Gastroesophageal sphincter (tissue), 4 donors: ENCODE measurements around the gene ARAP3. TPM values are rescaled to one million over a fixed set of nuclear protein-coding genes. Genes with fewer than 3 reads are reported as not detected.

Experiments
- ATAC-seq: fragments of 150-250 bp; one replicate; pipeline ENCODE4 v1.9.1; 2016; ENCODE audit warnings: mild to moderate bottlenecking, moderate library complexity
- H3K27ac ChIP-seq, 4 donors: fragments of 200-600 bp; sonication (generic) in 3 of 4; 1 replicate in 3 of 4; 2 replicates in 1 of 4; pipeline ENCODE4 v1.5.1; 2016 to 2019
- H3K27me3 ChIP-seq: fragments of 200-600 bp; sonication (generic); one replicate; pipeline ENCODE4 v1.5.1; 2019
- H3K36me3 ChIP-seq, 2 donors: fragments of 200-600 bp; sonication (generic); one replicate each; pipeline ENCODE4 v1.5.1; 2019; ENCODE audit warnings: control low read depth in 1 of 2
- H3K4me1 ChIP-seq, 3 donors: fragments of 200-600 bp; sonication (generic); 1 replicate in 2 of 3; 2 replicates in 1 of 3; pipeline ENCODE4 v1.5.1; 2016 to 2019; ENCODE audit warnings: control low read depth in 2 of 3
- H3K4me3 ChIP-seq, 2 donors: fragments of 200-600 bp; sonication (generic); one replicate each; pipeline ENCODE4 v1.5.1; 2019; ENCODE audit warnings: mild to moderate bottlenecking in 1 of 2, moderate library complexity in 1 of 2
- H3K9me3 ChIP-seq, 3 donors: fragments of 200-600 bp; sonication (generic); one replicate each; pipeline ENCODE4 v1.5.1; 2017 to 2019; ENCODE audit warnings: control low read depth in 2 of 3
- EP300 ChIP-seq: sonication (generic); formaldehyde crosslinking; IDR thresholded peaks from one replicate; pipeline ENCODE4 v1.6.1; 2017; ENCODE audit warnings: antibody characterized with exemption, mild to moderate bottlenecking
- POLR2A ChIP-seq, 2 donors: fragments of 450-650 bp; IDR thresholded peaks; one replicate each; pipeline ENCODE4 v1.6.1; 2017; ENCODE audit warnings: antibody characterized with exemption in 2 of 2, mild to moderate bottlenecking in 2 of 2, moderate library complexity in 1 of 2
- POLR2AphosphoS5 ChIP-seq: sonication (generic); formaldehyde crosslinking; IDR thresholded peaks from one replicate; pipeline ENCODE4 v1.6.1; 2017; ENCODE audit warnings: antibody characterized with exemption
- WGBS, 2 donors: methylation state at CpG; one replicate each; pipeline ENCODE4 v1.1.5; 2018; ENCODE audit warnings: low coverage in 1 of 2; 5-methylcytosine and 5-hydroxymethylcytosine counted together
- total RNA-seq, 4 donors: library from RNA; depleted of rRNA; stranded (reverse); fragments of >200 nt; gene quantifications; one replicate each; pipeline ENCODE4 v1.1.0, GENCODE V29; 2016
- TF ChIP-seq, protein P1 (sequence below), 4 experiments: fragments of 200-600 bp in 2 of 4; fragments of 450-650 bp in 2 of 4; sonication (generic) in 1 of 4; IDR thresholded peaks; one replicate each; pipeline ENCODE4 v1.5.1; 2017 to 2019; ENCODE audit warnings: antibody characterized with exemption in 4 of 4, mild to moderate bottlenecking in 2 of 4, moderate library complexity in 2 of 4

The ARAP3 gene
- total RNA-seq, 4 donors from 2014 or later, result 5.3 to 7.2 (median 6.2) TPM

GRCh38 chr5:141647851-141648250, 34.2 kb downstream of the ARAP3 start:
- 60% methylated on average over 1 of the region's 3 CpGs; no CpG with 5 or more reads in 1 of the 2 donors for WGBS, 2 donors

GRCh38 chr5:141647242-141647641, 34.8 kb downstream of the ARAP3 start:
- TF ChIP-seq POLR2AphosphoS5 (no peak), POLR2A (IDR thresholded peaks at IDR 0.05) (no peak), EP300 (no peak)
- TF ChIP-seq, protein P1, sequence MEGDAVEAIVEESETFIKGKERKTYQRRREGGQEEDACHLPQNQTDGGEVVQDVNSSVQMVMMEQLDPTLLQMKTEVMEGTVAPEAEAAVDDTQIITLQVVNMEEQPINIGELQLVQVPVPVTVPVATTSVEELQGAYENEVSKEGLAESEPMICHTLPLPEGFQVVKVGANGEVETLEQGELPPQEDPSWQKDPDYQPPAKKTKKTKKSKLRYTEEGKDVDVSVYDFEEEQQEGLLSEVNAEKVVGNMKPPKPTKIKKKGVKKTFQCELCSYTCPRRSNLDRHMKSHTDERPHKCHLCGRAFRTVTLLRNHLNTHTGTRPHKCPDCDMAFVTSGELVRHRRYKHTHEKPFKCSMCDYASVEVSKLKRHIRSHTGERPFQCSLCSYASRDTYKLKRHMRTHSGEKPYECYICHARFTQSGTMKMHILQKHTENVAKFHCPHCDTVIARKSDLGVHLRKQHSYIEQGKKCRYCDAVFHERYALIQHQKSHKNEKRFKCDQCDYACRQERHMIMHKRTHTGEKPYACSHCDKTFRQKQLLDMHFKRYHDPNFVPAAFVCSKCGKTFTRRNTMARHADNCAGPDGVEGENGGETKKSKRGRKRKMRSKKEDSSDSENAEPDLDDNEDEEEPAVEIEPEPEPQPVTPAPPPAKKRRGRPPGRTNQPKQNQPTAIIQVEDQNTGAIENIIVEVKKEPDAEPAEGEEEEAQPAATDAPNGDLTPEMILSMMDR (IDR thresholded peaks at IDR 0.05), result no peak
- ATAC-seq, result no peak
- no peaks in the 10 kb centered on the region for H3K9me3 ChIP-seq
- H3K27me3 ChIP-seq, result no peaks in the 10 kb centered on the region
- 81 to 100% methylated on average over 1 to 5 of the region's 5 CpGs for WGBS, 2 donors
- peaks cover 0 to 23% (median 10%) of the 10 kb centered on the region in 3 donors for H3K4me1 ChIP-seq
- peaks cover 0 to 60% of the 10 kb centered on the region in 2 donors for H3K36me3 ChIP-seq
- no peak overlapping the region for H3K4me3 ChIP-seq
- no peak overlapping the region for H3K27ac ChIP-seq

More at GRCh38 chr5:141647851-141648250, 34.2 kb downstream of the ARAP3 start:
- Histone ChIP-seq H3K36me3 (peaks cover 0 to 54% of the 10 kb centered on the region in 2 donors), H3K4me3 (no peak overlapping the region), H3K9me3 (no peaks in the 10 kb centered on the region), H3K27me3 (no peaks in the 10 kb centered on the region), H3K4me1 (peaks cover 0 to 23% (median 10%) of the 10 kb centered on the region in 3 donors), H3K27ac (no peak overlapping the region)
- ATAC-seq, result no peak
- no peak for TF ChIP-seq POLR2A (IDR thresholded peaks at IDR 0.05)
- TF ChIP-seq, protein P1 (IDR thresholded peaks at IDR 0.05), result no peak

DNA sequence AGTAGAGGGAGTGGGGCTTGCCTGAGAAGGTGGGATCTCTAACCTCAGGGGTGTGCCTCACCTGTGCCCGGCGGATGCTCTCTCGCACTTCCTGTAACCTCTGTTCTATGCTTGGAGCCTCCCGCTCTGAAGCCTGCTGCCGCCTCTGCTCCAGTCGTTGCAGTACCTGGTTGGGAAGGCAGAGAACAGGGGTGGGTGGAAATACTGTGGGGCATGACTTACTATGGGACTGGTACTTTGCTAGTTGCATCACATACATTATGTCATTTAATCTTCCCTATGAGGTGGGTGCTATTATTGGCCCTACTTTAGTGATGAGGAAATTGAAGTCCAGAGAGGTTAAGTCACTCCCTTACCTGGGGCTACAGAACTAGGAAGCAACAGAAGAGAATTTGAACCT, 36.0 kb downstream of the ARAP3 start:
- Histone ChIP-seq H3K4me3 (no peak overlapping the region), H3K4me1 (peaks cover 0 to 16% (median 10%) of the 10 kb centered on the region in 3 donors), H3K27me3 (no peaks in the 10 kb centered on the region), H3K27ac (no peak overlapping the region), H3K9me3 (no peaks in the 10 kb centered on the region), H3K36me3 (peaks cover 0 to 72% of the 10 kb centered on the region in 2 donors)
- no peak for ATAC-seq
- 90% methylated on average over 6 of the region's 6 CpGs; no CpG with 5 or more reads in 1 of the 2 donors for WGBS, 2 donors
- no peak for TF ChIP-seq EP300
- TF ChIP-seq, protein P1 (IDR thresholded peaks at IDR 0.05), result no peak
- TF ChIP-seq POLR2AphosphoS5, result no peak
- no peak for TF ChIP-seq POLR2A (IDR thresholded peaks at IDR 0.05)

- Histone ChIP-seq H3K9me3 (no peaks in the 10 kb centered on the region), H3K27me3 (peaks cover 11% of the 10 kb centered on the region), H3K4me1 (peaks cover 0 to 13% (median 8%) of the 10 kb centered on the region in 3 donors), H3K4me3 (no peak overlapping the region), H3K36me3 (peaks cover 0 to 66% of the 10 kb centered on the region in 2 donors), H3K27ac (no peak overlapping the region)
- no peak for ATAC-seq
- WGBS, 2 donors, result 100% methylated on average over 1 of the region's 2 CpGs; no CpG with 5 or more reads in 1 of the 2 donors
- TF ChIP-seq POLR2A (IDR thresholded peaks at IDR 0.05), result no peak
- TF ChIP-seq, protein P1 (IDR thresholded peaks at IDR 0.05), result no peak
- TF ChIP-seq EP300, result no peak
- no peak for TF ChIP-seq POLR2AphosphoS5
Measured at GRCh38 chr5:141641634-141642267, 40.3 kb downstream of the ARAP3 start.

GRCh38 chr5:141640698-141641097, 41.3 kb downstream of the ARAP3 start:
- no peaks in the 10 kb centered on the region for H3K9me3 ChIP-seq
- H3K4me1 ChIP-seq, result peaks cover 0 to 18% (median 11%) of the 10 kb centered on the region in 3 donors
- WGBS, 2 donors, result no CpG with 5 or more reads among the region's 9 CpGs
- no peak for ATAC-seq
- peaks cover 11% of the 10 kb centered on the region for H3K27me3 ChIP-seq
- H3K36me3 ChIP-seq, result peaks cover 0 to 55% of the 10 kb centered on the region in 2 donors
- no peak overlapping the region for H3K27ac ChIP-seq
- no peak for TF ChIP-seq POLR2AphosphoS5
- TF ChIP-seq, protein P1 (IDR thresholded peaks at IDR 0.05), result no peak
- no peak overlapping the region for H3K4me3 ChIP-seq
